Activated CD4-positive, alpha-beta T cell treated with anti-CD3 and anti-CD28 coated beads, Interleukin-2, amount 50 U/mL, for 1 hour (primary cell): ENCODE data around the gene REXO4.
A peak's percentile ranks its signal among the peaks of the same experiment; 100 is the strongest.
"Not testable (repeated sequence)": the region's sequence is repeated elsewhere in the genome, so short reads cannot be mapped to it uniquely, and the experiment has no call there.

Experiments
- DNase-seq: peaks from one replicate; pipeline ENCODE4 v3.0.0-alpha.2; 2020

The REXO4 gene, protein sequence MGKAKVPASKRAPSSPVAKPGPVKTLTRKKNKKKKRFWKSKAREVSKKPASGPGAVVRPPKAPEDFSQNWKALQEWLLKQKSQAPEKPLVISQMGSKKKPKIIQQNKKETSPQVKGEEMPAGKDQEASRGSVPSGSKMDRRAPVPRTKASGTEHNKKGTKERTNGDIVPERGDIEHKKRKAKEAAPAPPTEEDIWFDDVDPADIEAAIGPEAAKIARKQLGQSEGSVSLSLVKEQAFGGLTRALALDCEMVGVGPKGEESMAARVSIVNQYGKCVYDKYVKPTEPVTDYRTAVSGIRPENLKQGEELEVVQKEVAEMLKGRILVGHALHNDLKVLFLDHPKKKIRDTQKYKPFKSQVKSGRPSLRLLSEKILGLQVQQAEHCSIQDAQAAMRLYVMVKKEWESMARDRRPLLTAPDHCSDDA

DNA sequence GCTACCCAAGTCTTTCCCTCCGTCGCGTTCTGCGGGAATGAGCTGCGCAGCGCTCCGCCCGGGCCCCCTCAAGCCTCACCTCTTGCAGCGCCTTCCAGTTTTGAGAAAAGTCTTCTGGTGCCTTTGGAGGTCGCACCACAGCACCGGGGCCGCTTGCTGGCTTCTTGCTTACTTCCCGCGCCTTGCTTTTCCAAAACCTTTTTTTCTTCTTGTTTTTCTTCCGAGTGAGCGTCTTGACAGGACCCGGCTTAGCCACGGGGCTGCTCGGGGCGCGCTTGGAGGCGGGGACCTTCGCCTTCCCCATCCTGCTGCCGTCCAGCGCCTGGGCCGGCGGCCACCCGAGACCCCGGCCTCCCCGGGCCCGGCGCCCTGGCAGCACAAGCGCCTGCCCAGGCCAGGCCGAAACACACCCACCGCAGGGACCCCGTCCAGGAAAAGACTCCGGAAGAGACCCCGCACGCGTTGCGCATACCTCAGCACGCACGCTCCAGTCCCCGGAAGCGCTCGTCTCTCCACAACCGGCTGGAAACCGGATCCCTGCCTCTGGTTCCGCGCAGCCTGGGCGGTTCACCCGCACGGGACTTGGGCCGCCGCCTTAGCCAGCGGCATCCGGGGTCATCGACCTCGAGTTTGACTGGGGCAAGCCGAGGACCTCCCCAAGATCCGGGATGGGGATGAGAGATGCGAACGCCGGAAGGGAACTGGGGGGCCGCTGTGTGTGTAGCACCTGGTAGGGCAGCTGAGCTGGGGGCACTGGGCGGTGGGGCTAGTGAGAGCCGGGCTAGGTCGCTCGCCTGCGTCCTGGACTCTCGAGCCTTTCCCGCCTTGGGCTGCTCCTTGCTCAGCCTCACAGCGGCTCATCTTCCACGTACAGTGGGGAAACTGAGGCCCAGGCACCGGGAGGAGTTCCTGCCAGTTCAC, at the start of gene REXO4:
TSS of gene REXO4 (minus strand) at position 470 of the 921 bp plus-strand sequence. CDS start at position 304, 166 bp downstream.
- peak; percentile 78 for DNase-seq

DNA sequence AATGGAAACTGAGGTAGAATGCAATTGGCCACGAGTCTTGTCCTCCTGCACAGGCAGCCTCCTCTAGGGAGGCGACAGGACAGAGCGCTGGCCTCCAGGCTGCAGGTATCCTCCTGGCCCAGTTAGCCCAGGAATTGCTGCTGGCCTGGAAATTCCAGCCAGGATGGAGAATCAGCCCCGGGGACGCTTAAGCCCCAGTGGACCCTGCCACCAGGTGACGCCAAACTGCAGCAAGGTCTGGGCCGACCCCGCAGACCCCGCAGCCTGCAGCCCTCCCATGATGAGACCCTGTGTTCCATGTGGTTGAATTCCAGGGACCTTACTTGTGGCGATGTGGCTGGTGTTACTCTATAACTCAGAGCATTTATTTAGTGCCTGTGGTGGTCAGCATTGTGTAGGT, 49.3 kb upstream of the REXO4 start:
- DNase-seq = no peak

DNA sequence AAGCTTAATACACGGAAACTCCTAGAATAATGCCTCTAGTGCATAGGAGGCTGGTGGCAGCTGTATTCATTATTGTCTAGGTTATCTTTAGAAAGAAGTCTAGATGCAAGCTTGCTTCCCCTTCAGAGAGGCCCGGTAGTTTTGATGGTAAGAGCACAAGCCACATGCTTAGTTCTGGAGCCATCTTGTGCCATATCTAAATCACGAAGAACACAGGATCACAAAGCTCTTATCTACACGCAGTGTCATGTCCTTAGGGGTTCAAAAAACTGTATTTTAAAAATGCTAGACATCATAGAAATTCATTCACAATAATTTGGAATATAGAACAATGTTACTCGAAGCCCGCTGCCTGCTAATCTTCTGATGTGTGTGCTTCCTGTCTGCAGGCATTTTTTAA, 48.2 kb upstream of the REXO4 start:
- DNase-seq = no peak

DNA sequence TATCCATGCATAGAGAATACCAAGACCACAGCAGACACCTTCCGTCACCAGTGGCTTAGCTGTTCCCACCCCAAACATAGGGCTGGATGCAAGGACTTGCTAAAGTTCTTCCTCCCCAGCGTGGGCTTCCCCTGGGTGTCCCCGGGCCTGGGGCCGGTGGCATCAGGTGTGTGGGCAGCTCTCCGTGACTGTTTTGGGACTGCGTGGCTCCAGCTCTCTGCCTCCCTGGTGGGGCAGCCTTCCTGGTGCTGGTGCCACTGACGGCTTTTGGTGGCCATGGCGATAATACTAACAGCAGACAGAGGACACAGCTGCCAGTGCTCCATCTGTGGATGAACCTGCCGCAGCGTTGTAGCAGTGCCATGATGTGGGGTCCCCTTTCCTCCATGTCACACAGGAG, 46.8 kb upstream of the REXO4 start:
- no peak for DNase-seq

DNA sequence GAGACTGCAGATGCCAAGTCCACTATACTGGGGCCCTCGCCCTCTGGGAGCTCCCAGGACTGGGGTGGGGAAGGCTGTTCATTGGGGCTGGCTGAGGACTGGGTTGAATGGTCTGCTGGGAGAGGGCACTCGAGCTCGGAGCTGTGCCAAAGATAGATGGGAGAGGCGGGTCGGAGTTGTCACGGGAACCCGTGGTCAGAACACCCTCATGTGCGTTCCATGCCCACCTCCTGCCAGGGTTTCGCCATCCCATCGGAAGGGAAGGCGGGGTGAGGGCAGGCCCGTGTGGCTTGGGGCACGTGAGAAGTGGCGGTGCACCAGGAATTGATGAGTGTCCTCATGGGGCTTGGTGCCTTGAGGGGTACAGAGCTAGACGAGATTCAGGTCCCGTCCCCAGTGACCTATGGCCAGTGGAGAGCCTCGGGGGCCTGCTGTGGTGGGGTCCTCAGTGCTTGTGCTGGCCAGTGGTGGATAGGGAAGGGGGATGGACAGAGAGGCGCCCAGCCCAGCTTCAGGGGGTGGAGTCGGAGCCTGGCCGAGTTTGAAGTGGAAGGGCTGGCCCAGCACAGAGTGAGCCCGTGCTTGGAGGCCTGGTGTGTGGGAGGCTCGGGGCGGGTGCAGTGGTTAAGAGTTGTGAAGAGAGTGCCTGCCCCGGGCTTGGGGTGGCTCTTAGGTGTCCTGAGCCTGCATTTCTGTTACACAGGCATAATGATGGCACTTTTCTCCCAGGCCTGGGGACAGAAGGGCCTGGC, 46.2 kb upstream of the REXO4 start:
- no peak for DNase-seq

DNA sequence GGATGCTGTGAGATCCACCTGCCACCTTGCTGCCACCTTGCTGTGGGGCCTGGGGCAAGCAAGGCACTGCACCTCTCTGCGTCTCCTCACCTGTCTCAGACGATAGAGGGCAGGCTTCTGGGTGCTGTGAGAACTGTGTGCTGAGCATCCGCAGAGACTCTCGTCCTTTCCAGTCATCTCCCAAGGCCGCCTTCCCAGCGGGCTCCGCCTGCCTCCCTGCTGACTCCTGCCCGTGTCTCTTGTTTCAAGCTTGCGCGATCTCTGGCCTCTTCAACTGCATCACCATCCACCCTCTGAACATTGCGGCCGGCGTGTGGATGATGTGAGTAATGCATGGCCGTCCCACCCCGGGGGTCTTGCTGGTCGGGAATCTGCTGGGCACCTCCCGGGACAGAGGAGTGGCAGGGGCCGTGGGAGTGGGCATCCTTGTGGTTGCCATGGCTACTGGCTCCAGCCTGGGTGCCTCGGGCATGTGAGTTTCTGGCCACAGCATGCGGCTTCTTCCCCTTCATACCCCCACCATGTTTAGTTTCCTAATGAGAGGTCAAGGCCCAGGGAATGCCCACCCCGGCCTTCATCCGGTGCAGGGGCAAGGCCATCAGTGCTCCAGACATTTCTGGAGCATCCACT, 45.5 kb upstream of the REXO4 start:
- no peak for DNase-seq

DNA sequence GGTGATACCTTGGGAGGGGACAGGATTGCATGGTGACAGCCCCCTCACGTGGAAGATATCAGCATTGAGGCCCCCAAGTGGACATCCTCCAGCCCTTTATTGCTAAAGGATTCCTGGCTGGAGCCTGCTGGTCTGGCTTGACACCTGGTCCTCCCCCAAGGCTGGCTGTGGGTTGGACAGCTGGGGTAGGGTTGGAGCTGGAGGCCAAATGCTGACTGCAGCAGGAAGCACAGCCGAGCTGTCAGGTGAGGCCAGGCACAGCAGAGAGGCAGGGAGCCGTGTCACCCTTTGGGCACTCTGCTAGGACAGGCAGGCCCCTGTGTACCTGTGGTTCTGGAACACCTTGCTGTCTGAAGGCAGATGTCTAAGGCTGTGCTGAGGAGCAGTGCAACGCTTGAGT, 44.2 kb upstream of the REXO4 start:
- DNase-seq = no peak

DNA sequence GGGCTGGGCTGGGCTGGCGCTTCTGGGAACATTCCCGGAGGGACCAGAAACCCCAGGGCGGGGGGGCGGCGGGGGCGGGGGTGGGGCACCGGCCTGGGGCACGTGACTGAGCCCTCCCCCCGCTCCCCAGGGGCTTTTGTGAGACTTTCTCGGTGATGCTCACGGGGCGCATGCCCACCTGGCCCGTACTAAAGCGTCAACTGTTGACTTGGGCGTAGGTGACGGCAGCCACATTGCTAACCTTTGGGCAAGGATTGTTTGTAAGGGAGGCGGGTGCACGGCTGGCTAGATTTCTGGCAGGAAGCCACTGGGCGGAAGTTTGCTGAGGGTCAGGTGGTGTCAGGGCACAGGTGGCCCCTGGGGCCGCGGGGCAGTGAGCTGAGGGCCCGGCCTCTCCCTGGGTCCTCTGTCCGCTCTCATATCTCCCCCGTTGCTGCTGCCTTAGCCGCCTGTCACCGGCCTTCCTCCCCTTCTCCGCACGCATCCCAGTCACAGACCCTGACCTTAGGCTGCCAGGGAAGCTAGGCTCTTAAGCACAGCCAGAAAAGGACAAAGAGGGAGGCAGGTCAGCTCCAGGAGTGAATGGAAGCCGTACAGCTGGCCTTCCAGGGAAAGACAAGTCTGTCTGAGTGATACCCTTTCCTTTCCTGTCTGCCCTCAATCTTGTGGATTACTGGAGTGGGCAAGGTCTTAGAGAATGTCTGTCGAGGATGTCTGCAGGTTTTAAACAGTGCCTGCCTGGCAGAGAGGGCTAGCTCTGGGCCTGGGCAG, 42.8 kb upstream of the REXO4 start:
- peak; percentile 38 for DNase-seq

DNA sequence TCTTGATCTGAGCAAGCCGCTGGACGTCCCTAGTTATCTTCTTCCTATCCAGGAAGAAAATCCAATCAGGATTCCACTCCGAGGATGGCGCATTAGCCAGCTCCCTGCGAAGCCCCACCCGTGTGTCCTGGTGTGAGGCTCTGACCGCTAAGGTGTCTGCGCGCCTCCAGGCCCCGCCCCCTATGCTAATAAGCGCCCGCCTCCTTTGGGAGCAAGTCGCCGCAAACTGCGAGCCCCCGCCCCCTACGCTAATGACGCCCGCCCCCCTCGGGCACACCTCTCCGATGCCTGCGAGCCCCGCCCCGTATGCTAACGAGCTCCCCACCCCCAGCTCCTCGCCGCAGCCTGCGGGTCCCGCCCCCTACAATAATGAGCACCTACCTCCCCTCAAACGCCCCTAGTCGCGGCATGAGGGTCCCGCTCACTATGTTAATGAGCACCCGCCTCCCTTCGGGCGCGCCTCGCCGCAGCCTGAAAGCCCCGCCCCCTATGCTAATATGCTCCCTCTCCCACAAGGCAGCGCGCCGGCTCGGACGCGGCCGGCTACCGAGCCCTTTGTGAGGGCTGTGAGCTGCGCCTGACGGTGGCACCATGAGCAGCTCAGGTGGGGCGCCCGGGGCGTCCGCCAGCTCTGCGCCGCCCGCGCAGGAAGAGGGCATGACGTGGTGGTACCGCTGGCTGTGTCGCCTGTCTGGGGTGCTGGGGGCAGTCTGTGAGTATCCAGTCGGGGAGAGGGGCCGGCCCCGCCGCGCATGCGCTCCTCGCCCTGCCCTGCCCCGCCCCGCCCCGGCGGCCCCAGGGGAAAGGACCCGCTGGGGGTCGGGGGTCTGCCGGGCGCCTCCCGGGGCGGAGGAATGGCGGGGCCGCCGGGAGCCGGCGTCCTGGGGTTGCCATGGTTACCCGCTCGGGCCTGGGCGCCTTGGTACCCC, 41.9 kb upstream of the REXO4 start, which contains the start of gene CACFD1:
TSS of gene CACFD1 (plus strand) at position 503 of the 929 bp plus-strand sequence. CDS start at position 592, 89 bp downstream.
- DNase-seq = peak; percentile 91

DNA sequence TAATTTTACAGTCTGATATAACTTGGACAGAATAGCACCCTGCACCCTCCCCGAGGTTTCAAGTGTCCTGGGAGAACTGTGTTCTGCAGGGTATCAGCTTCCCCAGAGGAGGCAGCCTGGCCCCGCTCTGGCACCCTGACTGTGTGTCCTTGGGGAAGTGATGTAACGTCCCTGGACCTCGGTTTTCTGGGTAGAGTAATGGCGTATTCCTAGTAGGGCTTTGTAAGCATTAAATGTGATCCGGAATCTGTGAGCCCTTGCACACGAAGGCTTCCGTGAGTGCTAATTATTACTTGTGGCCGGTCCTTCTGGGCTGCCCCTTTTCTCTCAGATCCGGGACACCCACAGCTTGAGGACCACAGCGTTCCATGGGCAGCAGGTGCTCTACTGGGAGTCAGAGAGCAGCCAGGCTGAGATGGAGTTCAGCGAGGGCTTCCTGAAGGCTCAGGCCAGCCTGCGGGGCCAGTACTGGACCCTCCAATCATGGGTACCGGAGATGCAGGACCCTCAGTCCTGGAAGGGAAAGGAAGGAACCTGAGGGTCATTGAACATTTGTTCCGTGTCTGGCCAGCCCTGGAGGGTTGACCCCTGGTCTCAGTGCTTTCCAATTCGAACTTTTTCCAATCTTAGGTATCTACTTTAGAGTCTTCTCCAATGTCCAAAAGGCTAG, 41.0 kb upstream of the REXO4 start:
- DNase-seq = no peak

DNA sequence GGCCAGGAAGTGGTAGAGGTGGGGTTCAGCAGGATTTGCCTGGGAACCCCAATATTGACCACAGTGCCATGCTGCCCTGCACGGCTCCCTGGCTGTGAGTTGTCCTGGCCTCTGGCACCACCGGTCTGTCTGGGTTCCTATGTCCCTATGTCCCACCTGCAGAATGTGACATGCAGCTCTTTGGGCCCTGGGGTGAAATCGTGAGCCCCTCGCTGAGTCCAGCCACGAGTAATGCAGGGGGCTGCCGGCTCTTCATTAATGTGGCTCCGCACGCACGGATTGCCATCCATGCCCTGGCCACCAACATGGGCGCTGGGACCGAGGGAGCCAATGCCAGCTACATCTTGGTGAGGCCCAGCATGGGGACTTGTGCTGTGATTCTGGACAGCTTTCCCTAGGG, 39.9 kb upstream of the REXO4 start:
- no peak for DNase-seq

DNA sequence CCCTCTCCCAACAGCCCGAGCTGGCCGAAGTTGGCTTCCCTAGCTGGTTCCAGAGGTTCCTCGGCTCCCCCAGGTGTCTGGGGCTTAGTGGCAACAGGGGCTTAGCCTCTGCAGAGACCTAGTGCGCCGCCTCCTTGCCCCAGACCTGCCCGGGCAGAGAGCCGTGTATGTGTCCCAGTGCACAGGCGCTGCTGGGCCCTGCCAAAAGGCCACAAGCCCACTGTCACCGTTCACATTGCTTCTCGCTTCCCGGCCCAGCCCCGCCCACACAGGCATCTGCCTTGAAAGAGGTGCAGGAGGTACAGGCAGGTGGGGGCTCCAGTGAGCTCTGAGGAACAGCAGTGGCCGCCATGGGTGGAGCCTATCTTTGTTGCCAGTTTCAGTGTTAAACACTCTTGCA, 39.4 kb upstream of the REXO4 start:
- no peak for DNase-seq

DNA sequence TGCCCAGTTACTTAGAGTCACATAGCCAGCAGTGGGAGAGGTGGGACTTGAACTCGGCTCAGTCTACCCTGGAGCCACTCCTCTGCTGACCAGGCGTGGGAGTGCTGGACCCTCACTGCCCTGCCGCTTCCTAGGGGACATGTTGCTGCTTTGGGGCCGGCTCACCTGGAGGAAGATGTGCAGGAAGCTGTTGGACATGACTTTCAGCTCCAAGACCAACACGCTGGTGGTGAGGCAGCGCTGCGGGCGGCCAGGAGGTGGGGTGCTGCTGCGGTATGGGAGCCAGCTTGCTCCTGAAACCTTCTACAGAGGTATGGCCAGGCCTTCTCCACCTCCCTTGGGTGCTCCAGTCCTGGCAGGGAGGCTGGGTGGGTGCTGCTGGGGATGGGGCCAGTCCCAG, 38.6 kb upstream of the REXO4 start:
- no peak for DNase-seq

DNA sequence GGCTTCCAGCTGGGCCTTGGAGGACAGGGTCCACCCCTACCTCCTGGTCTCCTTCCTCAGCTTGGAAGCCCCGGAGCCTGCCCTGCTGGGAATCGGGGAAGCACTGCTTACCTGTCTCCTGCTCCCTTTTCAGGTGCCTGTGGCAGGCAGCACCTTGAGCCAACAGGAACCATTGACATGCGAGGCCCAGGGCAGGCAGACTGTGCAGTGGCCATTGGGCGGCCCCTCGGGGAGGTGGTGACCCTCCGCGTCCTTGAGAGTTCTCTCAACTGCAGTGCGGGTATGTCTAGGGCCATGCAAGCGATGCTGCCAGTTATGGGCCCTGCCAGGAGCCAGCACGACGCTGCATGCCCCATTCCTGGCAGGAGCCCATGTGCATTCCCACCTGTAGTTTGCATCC, 38.1 kb upstream of the REXO4 start:
- DNase-seq = no peak

DNA sequence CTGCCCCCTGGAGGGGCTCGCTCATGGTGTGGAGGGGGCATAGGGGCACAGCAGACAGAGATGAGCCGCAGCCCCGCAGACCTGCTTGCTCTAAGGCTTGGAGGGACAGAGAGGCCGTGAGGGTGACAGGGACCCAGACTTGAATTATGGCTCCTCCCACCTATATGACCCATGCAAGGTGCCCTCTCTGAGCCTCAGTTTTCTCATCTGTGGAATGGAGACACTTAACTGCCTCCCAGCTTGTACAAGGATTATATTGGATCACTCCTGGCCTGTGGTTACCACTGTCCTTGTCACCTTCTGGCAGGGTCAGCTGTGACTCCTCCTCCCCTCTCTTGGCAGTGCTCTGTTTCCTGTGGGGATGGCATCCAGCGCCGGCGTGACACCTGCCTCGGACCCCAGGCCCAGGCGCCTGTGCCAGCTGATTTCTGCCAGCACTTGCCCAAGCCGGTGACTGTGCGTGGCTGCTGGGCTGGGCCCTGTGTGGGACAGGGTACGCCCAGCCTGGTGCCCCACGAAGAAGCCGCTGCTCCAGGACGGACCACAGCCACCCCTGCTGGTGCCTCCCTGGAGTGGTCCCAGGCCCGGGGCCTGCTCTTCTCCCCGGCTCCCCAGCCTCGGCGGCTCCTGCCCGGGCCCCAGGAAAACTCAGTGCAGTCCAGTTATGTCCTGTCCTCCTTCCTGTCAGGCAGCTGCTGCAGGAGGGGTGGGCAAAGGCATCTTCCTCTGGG, 37.3 kb upstream of the REXO4 start:
- DNase-seq = no peak

DNA sequence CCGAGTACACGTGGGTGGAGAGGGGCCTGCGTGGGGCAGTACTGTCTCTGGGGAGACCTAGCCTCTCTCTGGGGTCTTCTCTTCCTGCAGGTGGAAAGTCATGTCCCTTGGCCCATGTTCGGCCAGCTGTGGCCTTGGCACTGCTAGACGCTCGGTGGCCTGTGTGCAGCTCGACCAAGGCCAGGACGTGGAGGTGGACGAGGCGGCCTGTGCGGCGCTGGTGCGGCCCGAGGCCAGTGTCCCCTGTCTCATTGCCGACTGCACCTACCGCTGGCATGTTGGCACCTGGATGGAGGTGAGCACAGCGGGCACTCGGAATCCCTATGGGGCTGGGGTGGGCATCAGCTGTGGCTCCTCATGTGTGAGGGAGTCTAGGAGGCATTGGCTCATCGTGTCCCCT, 36.5 kb upstream of the REXO4 start:
- DNase-seq = no peak

DNA sequence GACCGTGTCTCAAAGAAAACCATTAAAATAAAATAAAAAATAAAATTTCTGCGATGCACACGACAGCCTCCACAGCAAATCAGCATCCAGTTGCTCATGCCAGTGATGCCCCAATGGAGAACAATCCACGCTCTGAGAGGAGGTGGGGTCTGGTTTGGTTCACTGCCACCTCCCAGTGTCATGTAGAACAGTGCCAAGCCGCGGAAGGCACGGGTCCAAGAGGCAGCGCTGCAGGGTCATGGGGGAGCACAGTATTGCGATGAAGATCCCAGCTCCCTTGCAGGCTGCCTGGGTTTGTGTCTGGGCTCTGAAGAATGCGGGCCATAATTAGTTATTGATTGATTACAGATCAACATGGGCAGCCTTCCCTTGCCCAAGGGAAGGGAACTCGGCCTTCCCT, 35.8 kb upstream of the REXO4 start:
- DNase-seq = no peak

DNA sequence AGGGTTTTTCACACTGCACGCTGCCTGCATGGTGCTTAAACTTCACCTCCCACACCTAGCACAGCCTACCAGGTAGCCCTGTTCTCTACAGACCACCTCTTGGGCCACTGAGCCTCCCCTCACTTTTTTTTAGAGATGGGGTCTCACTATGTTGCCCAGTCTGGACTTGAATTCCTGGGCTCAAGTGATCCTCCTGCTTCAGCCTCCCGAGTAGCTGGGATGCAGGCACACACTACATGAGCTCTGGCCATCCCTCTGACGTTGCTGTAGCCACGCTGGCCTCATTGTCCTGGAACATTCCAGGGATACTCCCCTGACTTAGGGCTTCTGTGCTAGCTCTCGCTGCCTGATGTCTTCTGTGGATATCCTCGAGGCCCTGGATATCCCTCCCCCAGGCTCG, 34.8 kb upstream of the REXO4 start:
- no peak for DNase-seq

DNA sequence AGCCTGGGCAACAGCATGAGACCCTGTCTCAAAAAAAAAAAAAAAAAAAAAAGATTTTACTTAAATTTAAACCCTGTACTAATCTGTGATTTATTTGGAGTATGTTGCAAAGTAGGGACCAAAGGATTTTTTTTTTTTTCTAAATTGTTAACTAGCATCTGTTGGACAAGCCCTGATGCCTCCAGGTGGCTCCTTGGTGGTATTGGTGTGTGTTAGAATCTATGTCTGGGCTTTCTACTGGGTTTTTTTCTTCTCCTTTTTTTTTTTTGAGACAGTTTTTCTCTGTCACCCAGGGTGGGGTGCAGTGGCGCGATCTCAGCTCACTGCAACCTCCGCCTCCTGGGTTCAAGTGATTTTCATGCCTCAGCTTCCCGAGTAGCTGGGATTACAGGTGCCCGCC, 34.1 kb upstream of the REXO4 start:
- not testable (repeated sequence) for DNase-seq
